ENCODE results near the gene HSD17B13.

- TF ChIP-seq, protein P1, sequence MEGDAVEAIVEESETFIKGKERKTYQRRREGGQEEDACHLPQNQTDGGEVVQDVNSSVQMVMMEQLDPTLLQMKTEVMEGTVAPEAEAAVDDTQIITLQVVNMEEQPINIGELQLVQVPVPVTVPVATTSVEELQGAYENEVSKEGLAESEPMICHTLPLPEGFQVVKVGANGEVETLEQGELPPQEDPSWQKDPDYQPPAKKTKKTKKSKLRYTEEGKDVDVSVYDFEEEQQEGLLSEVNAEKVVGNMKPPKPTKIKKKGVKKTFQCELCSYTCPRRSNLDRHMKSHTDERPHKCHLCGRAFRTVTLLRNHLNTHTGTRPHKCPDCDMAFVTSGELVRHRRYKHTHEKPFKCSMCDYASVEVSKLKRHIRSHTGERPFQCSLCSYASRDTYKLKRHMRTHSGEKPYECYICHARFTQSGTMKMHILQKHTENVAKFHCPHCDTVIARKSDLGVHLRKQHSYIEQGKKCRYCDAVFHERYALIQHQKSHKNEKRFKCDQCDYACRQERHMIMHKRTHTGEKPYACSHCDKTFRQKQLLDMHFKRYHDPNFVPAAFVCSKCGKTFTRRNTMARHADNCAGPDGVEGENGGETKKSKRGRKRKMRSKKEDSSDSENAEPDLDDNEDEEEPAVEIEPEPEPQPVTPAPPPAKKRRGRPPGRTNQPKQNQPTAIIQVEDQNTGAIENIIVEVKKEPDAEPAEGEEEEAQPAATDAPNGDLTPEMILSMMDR (conservative IDR thresholded peaks at IDR 0.05; ENCODE audit: low read depth, low read length) = no peak
- no peak for TF ChIP-seq RAD21 (IDR thresholded peaks at IDR 0.05; ENCODE audit: low read length)
- TF ChIP-seq, protein P2, sequence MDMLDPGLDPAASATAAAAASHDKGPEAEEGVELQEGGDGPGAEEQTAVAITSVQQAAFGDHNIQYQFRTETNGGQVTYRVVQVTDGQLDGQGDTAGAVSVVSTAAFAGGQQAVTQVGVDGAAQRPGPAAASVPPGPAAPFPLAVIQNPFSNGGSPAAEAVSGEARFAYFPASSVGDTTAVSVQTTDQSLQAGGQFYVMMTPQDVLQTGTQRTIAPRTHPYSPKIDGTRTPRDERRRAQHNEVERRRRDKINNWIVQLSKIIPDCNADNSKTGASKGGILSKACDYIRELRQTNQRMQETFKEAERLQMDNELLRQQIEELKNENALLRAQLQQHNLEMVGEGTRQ (IDR thresholded peaks at IDR 0.05; ENCODE audit: low read depth, low read length) = no peak
- TF ChIP-seq MXI1 (IDR thresholded peaks at IDR 0.05; ENCODE audit: borderline replicate concordance, low read depth, low read length) = no peak
- TF ChIP-seq POLR2A (IDR thresholded peaks at IDR 0.05; ENCODE audit: low read depth, low read length) = no peak
- no peak for TF ChIP-seq CHD1 (IDR thresholded peaks at IDR 0.05; ENCODE audit: low read depth, low read length)
- no peak for TF ChIP-seq MAZ (IDR thresholded peaks at IDR 0.05; ENCODE audit: borderline replicate concordance, low read depth, low read length)
These were observed 39.5 kb downstream of the HSD17B13 start for GRCh38 chr4:87283151-87283550.

All from IMR-90 (cell line).